T-helper 2 cell (primary cell): ENCODE data around the gene ATG5.

Experiments
- DNase-seq, 5 experiments: peaks; one replicate each; pipeline versions ENCODE4 v3.0.0 to v3.0.0-alpha.2; 2012 to 2022

ATG5 gene

DNA sequence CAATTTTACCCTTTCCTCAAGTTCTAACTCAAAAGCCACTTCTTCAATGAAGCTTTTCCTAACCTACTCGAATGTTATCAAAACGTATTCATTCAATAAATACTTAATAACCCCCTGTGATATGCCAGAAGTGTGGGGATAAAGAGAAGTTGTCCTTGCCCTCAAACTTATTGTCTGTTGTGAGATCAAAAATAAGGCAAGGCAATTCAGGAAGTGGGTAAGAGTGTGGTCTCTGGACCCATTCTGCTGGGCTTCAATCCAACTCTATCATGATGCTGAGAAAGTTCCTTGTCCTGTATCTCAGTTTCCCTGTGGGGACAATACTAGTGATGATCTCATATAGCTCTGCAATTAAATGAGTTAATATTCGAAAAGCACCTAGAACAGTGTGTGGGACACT lies 146.7 kb downstream of the ATG5 start:
- no peak for DNase-seq

DNA sequence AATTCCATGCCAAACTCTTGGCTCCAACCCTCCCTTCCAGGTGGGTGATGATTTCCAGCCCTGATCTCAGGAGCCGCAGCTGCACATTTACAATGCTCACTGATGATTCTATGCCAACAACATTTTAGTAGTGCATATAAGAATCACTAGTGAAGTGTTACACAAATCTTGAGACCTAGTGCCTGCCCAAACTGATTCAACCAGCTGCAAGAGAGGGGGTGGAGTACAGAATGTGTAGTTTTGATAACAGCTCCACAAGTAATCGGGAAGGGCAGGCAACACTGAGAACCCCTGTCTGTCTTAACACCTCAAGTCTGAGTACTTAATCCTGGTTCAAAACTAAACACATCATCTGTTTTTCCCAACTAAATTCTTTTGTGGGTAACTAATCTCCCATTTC lies 147.8 kb downstream of the ATG5 start:
- no peak for DNase-seq

- DNase-seq = peak in 1 of 5 experiments; percentile 39
Measured at GRCh38 chr6:106173124-106173879, 152.3 kb downstream of the ATG5 start.

GRCh38 chr6:106170030-106170791 lies 155.3 kb downstream of the ATG5 start:
- DNase-seq = no peak

GRCh38 chr6:106169517-106169916 lies 156.0 kb downstream of the ATG5 start:
- no peak for DNase-seq

DNA sequence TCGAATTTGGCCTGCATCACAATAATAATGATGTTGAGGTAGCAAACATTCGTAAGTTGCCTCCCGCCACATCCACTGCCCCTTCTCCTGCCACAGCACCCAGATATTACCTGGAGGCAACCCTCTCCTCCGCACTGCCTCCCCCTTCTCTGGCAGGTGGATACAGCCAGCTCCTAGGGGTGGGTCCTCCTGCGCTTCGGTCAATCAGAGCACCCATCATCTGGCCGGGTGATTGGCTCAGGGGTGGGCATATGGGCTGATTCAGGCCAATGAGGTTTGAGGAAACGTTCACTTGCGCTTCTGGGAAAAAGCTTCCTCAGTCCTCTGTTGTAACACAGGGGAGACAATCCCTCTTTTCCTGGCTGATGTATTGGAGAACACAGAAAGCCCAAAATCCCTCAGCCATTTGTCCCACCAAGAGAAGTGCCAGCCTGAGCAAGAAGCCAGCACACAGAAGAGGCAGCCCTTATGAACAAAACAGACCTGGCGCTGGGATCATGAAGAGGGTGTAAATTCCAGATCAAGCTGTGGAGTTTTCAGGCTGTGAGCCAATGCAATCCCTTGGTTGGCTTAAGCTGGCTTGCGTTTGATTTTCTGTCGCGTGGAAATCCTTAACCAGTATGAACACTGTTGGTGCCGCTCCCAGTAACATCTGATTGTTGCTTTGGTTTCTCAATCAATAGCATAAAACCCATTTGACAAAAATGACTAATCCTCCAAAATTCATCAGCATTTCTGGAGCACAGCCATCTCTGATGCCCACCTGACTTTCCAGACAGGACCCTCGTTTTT lies 157.3 kb downstream of the ATG5 start:
- no peak for DNase-seq

DNA sequence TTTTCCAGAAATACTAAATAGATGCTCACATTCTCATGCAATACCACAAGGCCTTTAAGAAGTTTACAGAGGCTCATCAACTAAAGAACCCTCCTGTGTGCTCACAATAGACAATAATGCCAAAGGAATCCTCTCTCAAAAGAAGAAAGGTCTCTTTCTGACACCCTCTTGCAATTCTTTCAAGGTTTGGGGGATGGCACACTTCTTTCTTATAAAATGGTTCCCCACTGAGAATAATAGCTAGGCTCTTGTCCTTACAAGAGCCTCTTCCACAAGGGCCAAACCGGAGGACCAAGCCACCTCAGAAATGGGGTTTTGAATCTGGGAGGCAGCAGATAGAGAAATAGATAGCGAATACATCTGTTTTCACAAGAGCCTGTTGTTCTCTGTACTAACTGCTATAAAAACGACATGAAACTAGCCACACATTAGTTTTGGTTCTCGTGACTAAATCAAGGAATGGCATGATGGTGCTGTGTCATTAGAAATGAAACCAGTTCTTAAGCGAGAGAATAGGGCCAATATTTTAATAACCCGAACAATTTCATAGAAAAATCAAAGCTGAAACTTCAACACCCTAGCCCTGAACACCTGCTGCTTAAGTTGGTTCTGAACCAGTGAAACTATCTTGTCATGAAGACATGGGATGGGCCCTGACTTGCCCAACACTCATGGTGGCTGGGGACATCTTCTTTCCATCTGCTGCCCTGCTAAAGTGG lies 158.3 kb downstream of the ATG5 start:
- peak in 1 of 5 experiments; percentile 81 for DNase-seq

- DNase-seq = no peak
Measured at GRCh38 chr6:106165885-106166485, 159.6 kb downstream of the ATG5 start.

DNA sequence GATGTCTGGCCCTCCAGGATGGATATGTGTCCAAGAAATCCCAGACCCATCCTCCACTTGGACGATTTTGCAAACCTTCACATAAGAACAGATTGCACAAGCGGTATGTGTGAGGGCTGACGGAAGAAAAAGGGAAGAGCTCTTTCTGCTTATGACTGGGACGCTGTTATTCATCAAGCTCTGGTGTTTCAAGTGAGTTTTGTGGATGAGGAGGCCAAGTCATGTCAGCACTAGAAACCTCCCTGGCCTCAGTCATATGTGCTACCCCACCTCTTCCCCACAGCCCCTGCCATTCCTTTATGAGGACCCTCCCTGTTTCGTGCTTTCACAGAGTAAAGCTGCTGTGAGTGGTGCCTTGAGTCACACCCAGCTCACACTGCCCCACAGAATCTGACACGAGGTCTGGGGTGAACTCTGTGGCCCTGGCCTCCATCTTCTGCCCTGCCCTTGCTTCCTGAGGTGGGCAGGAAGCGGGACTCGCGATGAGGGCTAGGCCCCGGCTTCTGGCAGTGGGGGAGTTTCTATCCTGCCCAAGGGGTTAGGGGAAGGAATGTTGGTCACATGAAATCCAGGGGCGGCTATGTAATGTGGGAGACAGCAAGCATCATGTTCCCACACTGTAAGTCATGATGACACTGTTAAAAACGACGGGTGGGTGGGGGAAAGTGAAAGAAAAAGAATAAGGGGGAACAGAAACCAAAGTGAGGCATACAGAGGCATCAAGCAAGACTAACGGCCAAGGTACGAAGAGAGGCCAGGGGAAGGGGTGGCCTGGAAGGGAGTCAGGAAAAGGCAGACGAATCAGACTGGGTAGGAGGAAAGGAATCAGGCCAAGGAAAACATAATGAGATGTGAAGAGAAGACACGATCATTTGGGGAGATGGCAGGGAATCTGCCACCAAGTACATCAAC lies 161.3 kb downstream of the ATG5 start:
- DNase-seq = peak in 3 of 5 experiments; percentile 52 to 94 (median 58)

DNA sequence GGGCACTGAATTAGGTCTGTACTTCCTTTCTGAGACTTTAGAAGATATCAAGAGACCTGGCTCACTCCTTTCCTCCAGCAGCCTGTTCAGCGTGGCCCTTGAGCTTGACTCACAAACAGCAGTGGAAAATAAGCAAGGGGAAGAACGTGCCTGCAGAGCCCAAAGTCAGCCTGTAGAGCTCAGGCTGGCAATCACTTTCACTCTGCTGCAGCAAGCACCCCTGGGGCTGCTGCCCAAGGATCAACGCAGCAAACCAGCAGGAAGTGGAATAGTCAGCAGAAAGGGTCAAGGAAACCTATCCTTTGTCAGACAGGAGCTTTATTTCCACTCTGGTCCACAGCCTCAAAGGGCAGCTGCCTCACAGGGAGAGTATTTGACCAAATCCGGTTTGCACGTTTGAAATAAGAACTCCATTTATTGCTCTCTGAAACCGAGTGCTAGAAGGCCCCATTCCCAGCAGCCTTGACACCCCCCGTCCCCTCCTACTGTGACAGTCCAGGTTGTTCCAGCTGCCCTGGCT lies 162.1 kb downstream of the ATG5 start:
- DNase-seq = peak in 3 of 5 experiments; percentile 24 to 91 (median 38)

DNA sequence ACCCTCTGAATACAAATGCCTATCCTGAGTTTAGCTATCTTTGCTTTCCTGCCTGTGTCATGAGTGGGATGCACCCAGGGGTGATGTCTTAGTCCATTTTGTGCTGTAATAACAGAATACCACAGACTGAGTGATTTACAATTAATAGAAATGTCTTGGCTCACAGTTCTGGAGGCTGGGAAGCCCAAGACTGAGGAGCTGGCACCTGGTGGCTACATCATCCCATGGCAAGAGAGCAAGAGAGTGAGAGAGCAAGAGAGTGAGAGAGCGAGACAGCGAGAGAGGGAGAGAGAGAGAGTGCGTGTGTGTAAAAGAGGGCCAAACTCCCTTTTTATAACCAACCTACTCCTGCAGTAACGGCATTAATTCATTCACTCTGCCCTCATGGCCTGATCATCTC lies 162.6 kb downstream of the ATG5 start:
- no peak for DNase-seq

- no peak for DNase-seq
Measured at GRCh38 chr6:106161893-106162292, 163.7 kb downstream of the ATG5 start.

GRCh38 chr6:106161311-106161874 lies 164.2 kb downstream of the ATG5 start:
- DNase-seq = no peak

DNA sequence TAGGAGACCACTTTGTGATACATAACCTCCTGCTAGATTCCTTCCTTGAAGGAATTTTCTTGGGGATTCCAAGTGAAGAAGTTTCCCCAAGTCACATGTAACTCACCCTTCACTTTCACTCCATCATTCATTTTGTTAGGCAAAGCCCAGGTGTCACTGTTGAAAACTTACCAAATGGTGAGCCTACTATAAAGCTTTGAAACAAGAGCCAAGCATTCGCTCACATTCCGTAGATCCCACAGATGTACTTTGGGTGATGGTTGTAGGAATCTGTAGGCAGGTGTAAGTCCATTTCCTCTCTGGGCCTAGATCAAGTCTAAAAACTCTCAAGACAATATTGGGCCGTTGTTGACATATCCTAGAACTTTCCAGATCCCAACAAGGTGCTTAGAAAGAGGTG lies 165.4 kb downstream of the ATG5 start:
- DNase-seq = no peak

DNA sequence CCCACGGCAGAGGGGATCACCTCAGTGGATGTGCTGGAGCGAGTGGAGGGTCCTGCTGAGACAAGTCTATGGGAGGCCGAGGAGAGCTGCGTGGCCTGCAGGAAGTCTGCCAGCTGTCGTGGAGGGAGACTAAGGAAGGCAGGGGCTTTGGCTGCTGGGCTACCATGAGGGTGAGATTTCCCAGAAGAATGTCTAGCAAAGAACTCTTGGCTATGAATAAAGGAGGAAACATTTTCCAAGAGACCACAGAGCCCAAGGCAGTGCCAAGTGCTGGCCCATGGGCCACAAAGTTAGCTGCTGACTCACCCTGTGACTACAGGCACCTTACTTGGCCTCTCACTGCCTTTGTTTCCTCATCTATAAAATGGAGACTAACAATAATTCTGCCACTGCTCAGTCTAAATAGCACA lies 166.0 kb downstream of the ATG5 start:
- no peak for DNase-seq

DNA sequence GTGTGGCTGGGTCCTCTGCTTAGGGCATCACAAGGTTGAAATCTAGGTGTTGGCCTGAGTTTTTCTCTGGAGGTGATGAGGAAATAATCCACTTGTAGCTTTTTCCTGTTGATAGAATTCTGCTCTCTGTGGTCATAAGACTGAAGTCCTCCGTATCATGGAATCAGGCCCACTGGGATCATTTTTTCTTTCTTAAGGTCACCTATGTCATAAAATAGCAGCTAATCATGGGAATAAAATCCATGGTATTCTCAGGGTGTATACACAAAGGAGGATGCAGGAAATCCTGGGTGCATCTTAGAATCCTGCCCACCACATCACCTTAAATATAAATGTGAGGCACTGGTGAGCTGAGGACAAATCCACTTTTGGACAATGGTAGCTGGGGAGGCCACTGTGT lies 166.7 kb downstream of the ATG5 start:
- DNase-seq = no peak

DNA sequence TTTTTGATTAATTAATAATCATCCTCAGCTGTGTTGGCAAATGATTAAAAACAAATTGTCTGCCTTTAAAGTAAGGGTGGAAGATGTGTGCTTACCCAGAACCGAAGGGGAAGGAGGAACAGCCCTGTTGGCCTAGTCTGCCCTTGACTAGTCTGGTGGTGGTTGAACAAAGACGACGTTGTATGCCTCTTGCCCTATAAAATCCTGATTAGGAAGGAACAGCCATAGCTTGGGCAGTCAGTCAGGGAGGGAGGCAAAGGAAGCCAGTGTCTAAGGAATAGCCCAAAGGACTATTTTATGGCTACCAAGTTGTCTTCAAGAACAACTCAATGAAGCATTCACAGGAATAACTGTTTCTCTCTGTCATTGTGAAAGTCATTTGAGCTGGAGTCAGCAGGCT lies 168.7 kb downstream of the ATG5 start:
- no peak for DNase-seq

DNA sequence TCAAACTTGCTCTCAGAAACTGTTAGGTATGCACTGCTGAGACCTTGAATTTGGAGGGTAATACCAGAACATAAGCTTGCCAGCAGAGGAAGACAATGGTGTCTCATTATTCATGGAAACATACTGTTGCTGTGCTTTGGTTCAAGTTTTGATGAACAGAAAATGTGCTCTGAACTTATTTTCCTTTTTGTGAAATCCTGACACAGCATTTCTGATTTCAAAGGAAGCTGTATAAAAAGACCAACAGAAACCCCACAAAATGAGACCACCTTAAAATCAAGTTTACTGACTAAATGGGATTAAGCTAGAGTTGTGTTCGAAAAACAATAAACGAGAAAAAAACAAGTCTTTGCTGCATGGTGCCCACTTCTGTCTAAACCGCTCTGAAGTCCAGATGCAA lies 169.1 kb downstream of the ATG5 start:
- DNase-seq = no peak

DNA sequence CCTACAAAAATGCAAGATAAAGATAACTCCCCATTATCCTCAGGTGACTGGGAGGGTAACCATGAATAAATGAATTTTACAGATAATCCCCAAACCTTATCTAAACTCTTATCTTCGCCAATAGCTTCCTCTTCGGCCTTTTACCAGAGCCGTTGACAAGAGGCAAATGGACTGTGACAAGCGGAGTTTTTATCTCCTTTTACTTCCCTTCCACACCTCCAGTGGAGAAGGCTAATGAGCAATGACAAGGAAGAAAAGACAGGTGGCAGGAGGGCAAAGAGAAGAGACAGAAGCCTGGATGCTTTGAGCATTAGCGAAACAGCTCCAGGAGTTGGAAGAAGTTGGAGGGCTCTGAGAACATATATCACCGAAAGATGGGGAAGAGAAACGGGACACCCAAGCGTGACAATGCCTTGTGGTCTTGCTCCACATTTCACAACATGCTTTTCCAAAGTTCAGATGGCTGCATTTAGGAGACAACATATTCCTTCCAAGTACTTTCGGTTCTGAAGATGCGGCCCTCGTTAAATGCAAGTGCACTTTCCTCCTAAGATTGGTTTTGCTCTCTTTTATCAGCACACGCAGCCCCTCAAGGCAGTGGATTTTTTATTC lies 170.2 kb downstream of the ATG5 start:
- DNase-seq = no peak

- no peak for DNase-seq
Measured at GRCh38 chr6:106154326-106154725, 171.2 kb downstream of the ATG5 start.
